IMR-90 (cell line): ENCODE data around the gene MS4A15. TPM values are rescaled to one million over a fixed set of nuclear protein-coding genes. Genes with fewer than 3 reads are reported as not detected.

Experiments
- ATAC-seq: fragments of 200-7000 bp; cut with Tn5 transposase; 2 replicates; pipeline ENCODE4 v1.9.1; 2020; ENCODE audit warnings: low read depth, mild to moderate bottlenecking, moderate library complexity
- BruUV-seq: library from RNA; stranded (reverse); fragments of 400-500 nt; replicated peaks from 2 replicates; lab custom pipeline; 2021; lab: Mats Ljungman, UMichigan
- CTCF ChIA-PET: fragments of 300-600 bp; formaldehyde crosslinking; extraction: SDS; loops from one replicate; lab custom pipeline; 2021; ENCODE audit warnings: antibody characterized with exemption; lab: Yijun Ruan, JAX
- POLR2A ChIA-PET: fragments of 300-600 bp; sonication (Branson Sonifier 250); formaldehyde crosslinking; loops from one replicate; lab custom pipeline; 2022; ENCODE audit warnings: antibody characterized with exemption; ENCODE audit not compliant: unreplicated experiment; lab: Charles Lee
- DNase-seq: peaks from one replicate; pipeline ENCODE4 v3.0.0; 2013
- H2AFZ ChIP-seq: replicated peaks from 2 replicates; pipeline ENCODE3; 2013; ENCODE audit warnings: low read length, mild to moderate bottlenecking; ENCODE audit not compliant: poor library complexity
- H2AK5ac ChIP-seq: 2 replicates; pipeline ENCODE4 v1.6.1; 2013; ENCODE audit warnings: low read depth, low read length, inconsistent platforms
- H2AK9ac ChIP-seq: replicated peaks from 2 replicates; pipeline ENCODE3; 2013; ENCODE audit warnings: mild to moderate bottlenecking, low read depth, low read length, moderate library complexity; ENCODE audit not compliant: poor library complexity
- H2BK120ac ChIP-seq: 2 replicates; pipeline ENCODE4 v1.6.1; 2013; ENCODE audit warnings: low read depth, low read length, inconsistent platforms
- H2BK15ac ChIP-seq: 3 replicates; pipeline ENCODE4 v1.6.1; 2013; ENCODE audit warnings: low read depth, low read length, inconsistent platforms
- H2BK20ac ChIP-seq: 2 replicates; pipeline ENCODE4 v1.6.1; 2013; ENCODE audit warnings: low read depth, mild to moderate bottlenecking, inconsistent platforms, low read length, moderate library complexity
- H2BK5ac ChIP-seq: 2 replicates; pipeline ENCODE4 v1.6.1; 2013; ENCODE audit warnings: mild to moderate bottlenecking, low read depth, low read length, inconsistent platforms; ENCODE audit not compliant: poor library complexity, severe bottlenecking
- H3K14ac ChIP-seq: replicated peaks from 2 replicates; pipeline ENCODE4 v1.6.1; 2013; ENCODE audit warnings: low read depth, low read length, inconsistent platforms
- H3K18ac ChIP-seq: 2 replicates; pipeline ENCODE4 v1.6.1; 2013; ENCODE audit warnings: low read depth, low read length, control low read depth
- H3K23ac ChIP-seq: 2 replicates; pipeline ENCODE4 v1.6.1; 2013; ENCODE audit warnings: low read depth, low read length, inconsistent platforms
- H3K27ac ChIP-seq: 2 replicates; pipeline ENCODE4 v1.5.1; 2013; ENCODE audit warnings: mild to moderate bottlenecking, control low read depth, low read length; ENCODE audit not compliant: insufficient read depth
- H3K27me3 ChIP-seq: 2 replicates; pipeline ENCODE4 v1.6.1; 2013; ENCODE audit warnings: low read length; ENCODE audit not compliant: control insufficient read depth, insufficient read depth
- H3K36me3 ChIP-seq: 2 replicates; pipeline ENCODE4 v1.6.1; 2013; ENCODE audit warnings: low read length, mixed read lengths; ENCODE audit not compliant: control insufficient read depth, insufficient read depth
- H3K4ac ChIP-seq: 2 replicates; pipeline ENCODE4 v1.6.1; 2013; ENCODE audit warnings: low read depth, low read length, inconsistent platforms
- H3K4me1 ChIP-seq: 2 replicates; pipeline ENCODE4 v1.6.1; 2013; ENCODE audit warnings: low read length, mixed read lengths; ENCODE audit not compliant: control insufficient read depth, insufficient read depth
- H3K4me2 ChIP-seq: 2 replicates; pipeline ENCODE4 v1.6.1; 2013; ENCODE audit warnings: low read depth, mild to moderate bottlenecking, control low read depth, low read length, moderate library complexity
- H3K4me3 ChIP-seq: 2 replicates; pipeline ENCODE4 v1.5.1; 2013; ENCODE audit warnings: low read depth, mild to moderate bottlenecking, control low read depth, low read length, moderate library complexity; ENCODE audit not compliant: insufficient read depth
- H3K56ac ChIP-seq: 2 replicates; pipeline ENCODE4 v1.6.1; 2013; ENCODE audit warnings: low read length, inconsistent platforms; ENCODE audit not compliant: insufficient read depth; ENCODE audit errors: extremely low read depth
- H3K79me1 ChIP-seq, 2 experiments: 2 replicates each; pipeline ENCODE4 v1.6.1; 2013; ENCODE audit warnings: low read length in 2 of 2, inconsistent platforms in 1 of 2, low read depth in 1 of 2
- H3K9ac ChIP-seq: 2 replicates; pipeline ENCODE4 v1.6.1; 2013; ENCODE audit warnings: low read depth, low read length, control low read depth
- H3K9me1 ChIP-seq: 2 replicates; pipeline ENCODE4 v1.6.1; 2013; ENCODE audit warnings: low read length, inconsistent platforms; ENCODE audit not compliant: insufficient read depth
- H3K9me3 ChIP-seq: 2 replicates; pipeline ENCODE4 v1.6.1; 2013; ENCODE audit warnings: low read length; ENCODE audit not compliant: control insufficient read depth, insufficient read depth
- H4K20me1 ChIP-seq: 2 replicates; pipeline ENCODE4 v1.6.1; 2013; ENCODE audit warnings: low read length, inconsistent platforms; ENCODE audit not compliant: insufficient read depth
- H4K5ac ChIP-seq: 2 replicates; pipeline ENCODE4 v1.6.1; 2013; ENCODE audit warnings: mild to moderate bottlenecking, low read depth, low read length, control low read depth
- H4K8ac ChIP-seq, 2 experiments: 2 replicates each; pipeline ENCODE4 v1.6.1; 2013; ENCODE audit warnings: low read depth in 2 of 2, low read length in 2 of 2, control low read depth in 1 of 2, inconsistent platforms in 1 of 2
- H4K91ac ChIP-seq: 2 replicates; pipeline ENCODE4 v1.6.1; 2013; ENCODE audit warnings: low read depth, low read length, inconsistent platforms; ENCODE audit not compliant: insufficient read depth
- BHLHE40 ChIP-seq: fragments of 150-350 bp; IDR thresholded peaks from 2 replicates; pipeline ENCODE4 v1.6.1; 2016; ENCODE audit warnings: mild to moderate bottlenecking, low read depth, low read length
- CEBPB ChIP-seq: IDR thresholded peaks from 2 replicates; pipeline ENCODE4 v1.6.1; 2012; ENCODE audit warnings: low read depth, low read length, improper control_type of control experiment
- CHD1 ChIP-seq: IDR thresholded peaks from 2 replicates; pipeline ENCODE4 v1.6.1; 2012; ENCODE audit warnings: low read depth, low read length, improper control_type of control experiment
- CTCF ChIP-seq: conservative IDR thresholded peaks from 2 replicates; pipeline ENCODE4 v1.5.1; 2012; ENCODE audit warnings: mild to moderate bottlenecking, low read depth, low read length, improper control_type of control experiment
- ELK1 ChIP-seq: fragments of 150-350 bp; IDR thresholded peaks from 2 replicates; pipeline ENCODE4 v1.6.1; 2016; ENCODE audit warnings: low read depth, mild to moderate bottlenecking, low read length, moderate library complexity, borderline replicate concordance
- FOS ChIP-seq: fragments of 150-350 bp; IDR thresholded peaks from 2 replicates; pipeline ENCODE4 v1.6.1; 2016; ENCODE audit warnings: low read depth, low read length
- MAFK ChIP-seq: IDR thresholded peaks from 2 replicates; pipeline ENCODE4 v1.6.1; 2012; ENCODE audit warnings: low read depth, low read length, improper control_type of control experiment
- MAZ ChIP-seq: IDR thresholded peaks from 2 replicates; pipeline ENCODE4 v1.6.1; 2012; ENCODE audit warnings: low read depth, mild to moderate bottlenecking, low read length, improper control_type of control experiment, moderate library complexity, borderline replicate concordance
- MXI1 ChIP-seq: IDR thresholded peaks from 2 replicates; pipeline ENCODE4 v1.6.1; 2012; ENCODE audit warnings: low read depth, mild to moderate bottlenecking, low read length, moderate library complexity, borderline replicate concordance
- POLR2A ChIP-seq: IDR thresholded peaks from 2 replicates; pipeline ENCODE4 v1.6.1; 2012; ENCODE audit warnings: mild to moderate bottlenecking, low read depth, low read length
- RAD21 ChIP-seq: IDR thresholded peaks from 2 replicates; pipeline ENCODE4 v1.6.1; 2012; ENCODE audit warnings: low read length, improper control_type of control experiment
- RCOR1 ChIP-seq: IDR thresholded peaks from 2 replicates; pipeline ENCODE4 v1.6.1; 2012; ENCODE audit warnings: mild to moderate bottlenecking, low read length, improper control_type of control experiment; ENCODE audit not compliant: insufficient replicate concordance
- RFX5 ChIP-seq: IDR thresholded peaks from 2 replicates; pipeline ENCODE4 v1.8.0; 2012; ENCODE audit warnings: low read depth, mild to moderate bottlenecking, low read length, moderate library complexity
- SMC3 ChIP-seq: fragments of 150-350 bp; IDR thresholded peaks from 2 replicates; pipeline ENCODE4 v1.6.1; 2016; ENCODE audit warnings: low read depth, mild to moderate bottlenecking, antibody characterized with exemption, low read length, moderate library complexity
- WGBS, 2 experiments: methylation state at CpG; one replicate each; pipeline versions ENCODE4 v1.1.5 to v1.1.7; 2013; ENCODE audit warnings: missing lambda C conversion rate in 2 of 2; ENCODE audit not compliant: insufficient read length in 1 of 2; ENCODE audit errors: extremely low coverage in 2 of 2; 5-methylcytosine and 5-hydroxymethylcytosine counted together
- dilution Hi-C: fragments of 300-500 bp; cut with HindIII; formaldehyde crosslinking; loops from one replicate; pipeline ENCODE4 v1.14.3; 2018; ENCODE audit warnings: low sequenced_read_pairs; ENCODE audit not compliant: unreplicated experiment
- in situ Hi-C: fragments of 300-500 bp; cut with MboI; formaldehyde crosslinking; loops from 3 replicates; pipeline ENCODE4 v1.14.3; 2019; ENCODE audit warnings: low sequenced_read_pairs, inconsistent platforms, mixed read lengths
- intact Hi-C: fragments of 100-400 bp; cut with micrococcal nuclease; formaldehyde crosslinking; loops from 2 replicates; pipeline ENCODE4 v1.10.0; 2022
- polyA plus RNA-seq, 3 experiments: library from polyadenylated mRNA; depleted of rRNA; stranded (reverse); fragments of >200 nt; gene quantifications; 2 replicates each; pipeline ENCODE4 v1.2.3, GENCODE V29; 2012; ENCODE audit warnings: low replicate concordance in 1 of 3
- total RNA-seq: library from RNA; depleted of rRNA; stranded (reverse); fragments of >200 nt; gene quantifications from 2 replicates; pipeline ENCODE4 v1.2.3, GENCODE V29; 2012

MS4A15 gene
- total and polyA plus RNA-seq, 2 of the 4 experiments (the other 2 are of a cell fraction): not detected

- Histone ChIP-seq H3K56ac (no peak overlapping the region), H3K14ac (no peak overlapping the region), H3K18ac (no peak overlapping the region), H3K27me3 (no peaks in the 10 kb centered on the region), H2AK9ac (no peak overlapping the region), H3K79me1 (no peaks in the 10 kb centered on the region), H3K9me1 (no peaks in the 10 kb centered on the region), H3K23ac (no peak overlapping the region), H3K4me3 (no peak overlapping the region), H3K4ac (no peak overlapping the region), H3K36me3 (no peaks in the 10 kb centered on the region), H3K9me3 (no peaks in the 10 kb centered on the region), H2BK120ac (no peak overlapping the region), H2AK5ac (no peak overlapping the region), H4K8ac (no peak overlapping the region), H2AFZ (no peak overlapping the region), H3K27ac (no peak overlapping the region), H3K4me2 (no peak overlapping the region), H2BK20ac (no peak overlapping the region), H3K4me1 (no peaks in the 10 kb centered on the region), H4K91ac (no peak overlapping the region), H2BK5ac (no peak overlapping the region), H4K20me1 (no peaks in the 10 kb centered on the region), H4K5ac (no peak overlapping the region), H3K9ac (no peak overlapping the region), H2BK15ac (no peak overlapping the region)
- ATAC-seq (no peak), DNase-seq (no peak)
- intact Hi-C loops: no loop called here
- in situ Hi-C loops: no loop called here
- dilution Hi-C loops: no loop called here
- ChIA-PET CTCF (no interaction called here), POLR2A (no interaction called here)
- TF ChIP-seq MAZ (no peak), CTCF (no peak), SMC3 (no peak), RCOR1 (no peak), CHD1 (no peak), RAD21 (no peak), CEBPB (no peak), MXI1 (no peak), POLR2A (no peak), MAFK (no peak), ELK1 (no peak), BHLHE40 (no peak), RFX5 (no peak), FOS (no peak)
- WGBS, 2 experiments: no CpG with 5 or more reads among the region's 3 CpGs
- no TSS peak for BruUV-seq
Observed at GRCh38 chr11:60741421-60741820, 15.2 kb upstream of the MS4A15 start.
